NCI-H748 (cell line): ENCODE data around the gene E2F3.
"Not testable (repeated sequence)": the region's sequence is repeated elsewhere in the genome, so short reads cannot be mapped to it uniquely, and the experiment has no call there.

ENCODE experiments used
- DNase-seq: peaks from one replicate; lab custom pipeline; 2025; ENCODE audit not compliant: unreplicated experiment; lab: John Stamatoyannopoulos, UW

The E2F3 gene

DNA sequence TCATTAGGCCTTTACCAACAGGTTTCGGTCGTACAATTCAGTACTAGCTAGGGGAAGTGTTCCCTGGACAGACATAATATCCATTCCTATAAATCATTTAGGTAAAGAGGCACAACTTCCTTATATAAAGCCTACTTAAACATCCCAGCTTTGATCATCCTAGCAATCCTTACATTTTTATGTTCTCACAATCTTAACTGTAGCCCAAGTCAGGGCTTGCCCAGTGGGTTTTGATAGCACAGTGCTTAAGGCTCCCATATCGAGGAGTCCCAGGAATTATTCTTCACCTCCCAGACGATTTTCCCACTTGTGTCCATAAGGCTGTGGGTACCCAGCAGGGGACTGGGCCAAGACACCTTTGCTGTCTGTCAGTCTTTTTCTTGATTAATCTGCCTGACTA lies 63.2 kb downstream of the E2F3 start:
- DNase-seq: no peak

DNA sequence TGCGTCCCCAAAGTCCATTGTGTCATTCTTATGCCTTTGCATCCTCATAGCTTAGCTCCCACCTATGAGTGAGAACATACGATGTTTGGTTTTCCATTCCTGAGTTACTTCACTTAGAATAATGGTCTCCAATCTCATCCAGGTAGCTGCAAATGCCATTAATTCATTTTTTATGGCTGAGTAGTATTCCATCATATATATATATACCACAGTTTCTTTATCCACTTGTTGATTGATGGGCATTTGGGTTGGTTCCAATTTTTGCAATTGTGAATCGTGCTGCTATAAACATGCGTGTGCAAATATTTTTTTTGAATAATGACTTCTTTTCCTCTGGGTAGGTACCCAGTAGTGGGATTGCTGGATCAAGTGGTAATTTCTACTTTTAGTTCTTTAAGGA lies 63.9 kb downstream of the E2F3 start:
- not testable (repeated sequence) for DNase-seq

DNA sequence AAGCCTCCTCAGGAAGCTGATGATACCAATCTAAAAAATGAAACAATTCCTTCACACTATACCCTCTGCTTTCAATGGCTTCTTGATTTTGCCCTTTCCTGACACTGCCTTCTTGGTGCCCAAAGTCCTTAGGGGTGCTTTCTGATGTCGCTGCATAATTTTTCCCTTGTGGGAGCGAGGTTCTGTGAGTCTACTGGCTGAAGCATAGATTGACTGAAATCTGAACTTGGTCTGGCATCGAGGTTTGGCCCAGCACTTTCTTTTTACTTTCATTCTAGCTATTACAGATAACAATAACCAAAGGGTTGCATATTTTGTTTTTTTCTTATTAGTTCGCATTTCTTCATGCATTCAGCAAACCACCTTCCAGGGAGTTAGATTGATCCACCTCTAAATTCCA lies 65.8 kb downstream of the E2F3 start:
- no peak for DNase-seq

DNA sequence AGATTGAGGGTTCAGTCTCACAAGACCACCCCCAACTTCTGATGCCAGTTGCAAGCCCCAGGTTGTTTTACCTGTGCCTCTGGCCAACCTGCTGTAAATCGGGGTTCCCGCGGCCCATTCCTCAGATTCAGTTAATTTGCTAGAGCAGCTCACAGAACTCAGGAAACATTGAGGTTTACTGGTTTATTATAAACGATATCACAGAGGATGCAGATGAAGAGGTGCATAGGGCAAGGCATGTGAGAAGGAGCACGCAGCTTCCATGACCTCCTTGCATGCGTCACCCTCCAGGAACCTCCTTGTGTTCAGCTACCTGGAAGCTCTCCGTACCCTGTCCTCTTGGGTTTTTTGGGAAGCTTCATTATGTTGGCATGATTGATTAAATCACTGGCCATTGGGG lies 66.5 kb downstream of the E2F3 start:
- no peak for DNase-seq

DNA sequence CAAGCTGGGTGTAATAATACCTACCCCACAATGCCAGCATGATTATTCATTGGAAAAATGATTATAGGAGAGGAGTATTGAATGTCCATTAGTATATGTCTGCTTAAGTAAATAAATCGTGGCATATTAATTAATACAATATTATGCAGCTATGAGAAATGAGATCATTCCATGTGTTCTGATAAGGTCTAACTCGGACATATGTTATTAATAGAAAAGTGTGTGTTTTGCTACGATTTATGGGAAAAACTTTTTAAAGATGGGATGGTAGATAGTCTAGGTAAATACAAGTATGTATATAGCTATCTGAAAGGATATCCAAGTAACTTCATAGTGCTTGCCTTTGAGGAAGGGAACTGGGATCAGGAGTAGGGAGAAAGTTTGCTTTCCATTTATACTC lies 71.1 kb downstream of the E2F3 start:
- DNase-seq: no peak

DNA sequence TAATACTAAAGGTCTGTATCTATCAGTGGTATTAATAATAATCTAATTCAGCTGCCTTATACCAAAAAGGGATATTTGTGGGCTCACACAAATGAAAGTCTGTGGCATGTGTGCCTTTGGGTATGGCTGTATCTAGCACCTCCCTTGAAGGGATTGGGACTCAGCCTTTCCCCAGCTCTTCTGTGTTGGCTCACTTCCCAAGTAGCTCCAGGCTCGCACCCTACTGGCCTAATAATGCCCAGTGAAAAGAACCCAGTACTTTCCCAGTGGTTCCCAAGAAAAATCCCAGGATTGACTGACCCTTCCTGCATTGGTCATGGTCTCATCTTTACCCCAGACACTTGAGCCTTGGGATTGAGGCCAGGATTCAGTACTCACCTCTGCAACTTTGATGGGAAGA lies 71.8 kb downstream of the E2F3 start:
- no peak for DNase-seq

DNA sequence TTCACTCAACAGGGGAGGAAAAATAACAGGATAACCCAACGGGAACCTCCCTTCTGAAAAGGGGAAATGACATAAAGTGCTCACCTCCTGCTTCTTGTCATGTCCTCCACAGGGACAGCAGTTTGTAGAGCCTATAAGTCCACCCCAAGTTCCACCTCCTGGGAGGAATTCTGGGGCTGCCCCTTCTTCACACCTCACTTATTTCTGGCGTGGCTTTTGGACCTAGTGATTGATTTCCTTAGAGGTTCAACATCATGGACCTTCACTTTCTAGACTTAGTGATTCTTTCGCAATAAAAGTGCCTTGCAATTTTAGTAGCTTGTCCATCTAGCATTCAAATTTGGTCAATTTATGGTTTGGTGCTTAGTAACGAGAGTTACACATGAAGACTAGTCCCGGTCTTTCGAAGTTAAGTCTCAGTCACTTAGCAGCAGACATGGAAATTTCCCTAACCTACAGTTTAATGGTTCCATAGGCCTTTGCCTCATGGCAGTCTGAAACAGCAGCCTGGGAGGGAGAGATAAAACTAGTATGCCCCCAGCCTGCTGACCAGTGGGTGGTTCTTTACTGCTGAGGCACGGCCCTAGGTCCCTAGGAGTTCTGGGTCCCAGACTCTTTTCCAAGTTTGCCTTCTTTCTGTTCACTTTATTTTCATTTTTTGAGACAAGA lies 73.3 kb downstream of the E2F3 start:
- DNase-seq: no peak

DNA sequence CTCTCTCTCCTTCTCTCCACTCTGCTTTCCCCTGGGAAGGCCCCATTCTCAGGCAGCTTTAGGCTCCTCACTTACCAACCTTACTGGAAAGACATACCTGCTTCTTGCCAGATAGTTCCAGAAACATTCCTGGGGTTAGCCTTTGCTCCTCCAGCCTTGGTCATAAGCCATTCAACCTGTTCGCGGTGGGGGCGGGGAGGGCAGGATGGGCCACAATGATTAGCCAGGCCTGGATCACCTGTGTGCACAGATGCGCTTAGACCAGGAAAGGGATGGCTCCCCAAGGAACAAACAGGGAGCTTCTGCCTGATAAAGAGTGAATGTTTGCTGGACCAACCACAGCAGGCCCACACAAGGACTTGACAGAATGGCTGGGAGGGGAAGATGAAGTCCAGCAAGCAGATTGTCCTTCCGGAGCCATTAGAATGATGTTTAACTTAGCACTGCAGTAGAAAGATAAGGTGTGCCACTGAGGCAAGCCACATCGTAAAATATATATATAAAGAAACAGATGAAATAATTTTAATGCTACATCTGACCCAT lies 74.9 kb downstream of the E2F3 start:
- DNase-seq: no peak

DNA sequence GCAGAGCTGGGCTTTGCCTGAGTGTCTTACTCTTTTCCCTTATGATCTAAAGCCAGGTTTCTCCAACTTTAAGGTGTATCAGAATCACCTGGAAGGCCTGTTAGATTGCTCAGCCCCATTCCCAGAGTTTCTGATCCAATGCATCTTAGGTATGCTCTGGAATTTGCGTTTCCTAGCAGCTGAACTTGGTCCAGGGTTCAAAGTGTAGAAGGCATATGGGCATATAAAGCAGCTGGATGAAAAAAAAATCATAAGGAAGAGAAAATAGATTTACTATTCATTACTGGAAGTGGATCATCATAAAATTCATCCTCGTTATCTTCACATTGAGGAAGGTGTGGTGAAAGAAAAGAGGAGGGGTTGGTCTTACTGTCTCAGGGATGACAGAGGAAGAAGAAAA lies 75.8 kb downstream of the E2F3 start:
- DNase-seq: no peak

DNA sequence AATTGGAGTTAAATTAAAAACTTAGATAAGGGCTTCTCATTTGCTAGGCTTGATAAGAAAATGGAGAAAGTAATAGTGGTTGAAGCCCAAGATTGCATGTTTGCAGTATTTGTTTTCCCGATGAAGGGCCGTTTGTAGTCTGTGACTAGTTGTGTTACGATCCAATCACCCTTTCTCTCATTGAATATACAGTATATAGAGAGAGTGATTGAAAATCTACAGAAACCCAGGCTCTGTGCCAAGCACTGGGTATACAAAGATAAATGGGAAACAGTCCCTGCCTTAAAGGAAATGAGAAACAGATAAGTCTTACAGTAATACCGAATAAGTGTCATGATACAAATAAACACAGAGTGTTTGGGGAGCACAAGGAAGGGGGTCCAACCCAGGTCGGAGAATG lies 77.4 kb downstream of the E2F3 start:
- peak; percentile 82 for DNase-seq

DNA sequence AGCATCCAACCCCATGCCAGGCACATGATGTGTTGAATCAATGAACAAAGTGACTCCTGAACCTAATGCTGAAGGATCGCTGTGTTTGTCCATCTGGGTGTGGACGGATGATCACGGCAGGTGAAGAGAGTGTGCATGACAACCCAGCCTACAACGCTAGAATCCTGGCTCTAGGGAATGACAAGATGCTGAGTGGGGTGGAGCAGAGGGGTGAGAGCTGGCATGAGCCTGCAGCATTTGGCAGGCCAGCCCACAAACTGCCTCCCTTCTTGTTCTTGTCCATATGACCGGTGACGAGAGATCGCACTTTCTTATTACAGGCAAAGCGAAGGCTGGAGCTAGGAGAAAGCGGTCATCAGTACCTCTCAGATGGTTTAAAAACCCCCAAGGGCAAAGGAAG lies 77.8 kb downstream of the E2F3 start:
- peak; percentile 92 for DNase-seq

DNA sequence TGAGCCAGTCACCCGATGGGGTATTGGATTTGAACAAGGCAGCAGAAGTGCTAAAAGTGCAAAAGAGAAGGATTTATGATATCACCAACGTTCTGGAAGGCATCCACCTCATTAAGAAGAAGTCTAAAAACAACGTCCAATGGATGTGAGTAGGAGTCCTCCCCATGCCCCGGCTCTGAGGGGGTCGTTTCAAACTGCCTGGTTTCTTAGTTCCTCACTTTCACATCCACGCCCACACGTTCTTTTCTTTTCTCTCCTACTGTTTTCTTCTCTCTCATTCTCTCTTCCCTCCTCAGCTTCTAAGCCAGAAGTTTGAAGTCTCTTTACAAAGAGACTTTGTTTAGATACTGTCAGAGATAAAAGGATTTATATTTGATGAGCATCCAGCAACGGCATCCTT lies 79.6 kb downstream of the E2F3 start:
- no peak for DNase-seq

DNA sequence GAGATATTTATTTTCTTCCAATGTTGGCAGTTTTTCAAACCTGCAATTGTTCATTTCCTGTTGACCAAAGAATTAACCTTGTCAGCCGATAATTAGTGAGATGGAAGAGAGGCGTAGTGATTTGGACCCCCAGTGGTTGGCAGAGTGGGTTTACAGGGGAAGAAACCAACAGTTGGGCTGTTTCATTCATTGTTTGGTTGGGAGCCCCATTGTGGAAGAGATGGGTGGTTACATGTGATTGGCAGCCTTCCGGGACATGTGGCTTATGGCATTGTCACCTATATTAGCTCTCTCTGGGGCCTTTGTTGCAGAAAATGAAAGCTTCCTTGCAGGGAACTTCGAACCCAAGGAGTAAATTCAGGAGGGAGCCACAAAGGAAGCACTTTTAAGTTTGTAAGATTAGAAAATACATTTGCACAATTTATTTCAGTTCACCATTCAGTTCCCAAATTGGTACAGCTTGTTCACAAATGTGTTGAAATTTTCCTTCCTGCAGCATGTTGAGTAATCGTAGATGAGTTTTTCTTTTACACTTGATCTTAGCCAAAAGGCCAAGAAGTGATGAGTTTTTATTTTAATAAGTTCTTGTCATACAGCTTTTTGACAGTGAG lies 82.3 kb downstream of the E2F3 start:
- DNase-seq: peak; percentile 99

DNA sequence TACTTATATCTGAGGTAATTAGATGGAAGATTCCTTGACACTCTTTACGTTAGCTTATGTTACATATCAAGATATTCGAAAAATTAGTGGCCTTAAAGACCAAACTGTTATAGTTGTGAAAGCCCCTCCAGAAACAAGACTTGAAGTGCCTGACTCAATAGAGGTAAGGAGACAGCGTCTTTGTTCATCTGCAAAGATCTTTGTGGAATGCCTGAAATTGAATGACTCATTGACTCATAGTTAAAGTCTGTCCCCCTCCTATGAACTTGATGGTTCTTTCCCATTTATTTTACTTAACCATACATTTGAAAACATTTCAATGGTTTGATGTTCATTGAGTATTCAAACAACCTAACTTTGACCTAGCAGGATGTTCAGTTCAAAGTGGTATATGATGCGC lies 85.0 kb downstream of the E2F3 start:
- DNase-seq: no peak

DNA sequence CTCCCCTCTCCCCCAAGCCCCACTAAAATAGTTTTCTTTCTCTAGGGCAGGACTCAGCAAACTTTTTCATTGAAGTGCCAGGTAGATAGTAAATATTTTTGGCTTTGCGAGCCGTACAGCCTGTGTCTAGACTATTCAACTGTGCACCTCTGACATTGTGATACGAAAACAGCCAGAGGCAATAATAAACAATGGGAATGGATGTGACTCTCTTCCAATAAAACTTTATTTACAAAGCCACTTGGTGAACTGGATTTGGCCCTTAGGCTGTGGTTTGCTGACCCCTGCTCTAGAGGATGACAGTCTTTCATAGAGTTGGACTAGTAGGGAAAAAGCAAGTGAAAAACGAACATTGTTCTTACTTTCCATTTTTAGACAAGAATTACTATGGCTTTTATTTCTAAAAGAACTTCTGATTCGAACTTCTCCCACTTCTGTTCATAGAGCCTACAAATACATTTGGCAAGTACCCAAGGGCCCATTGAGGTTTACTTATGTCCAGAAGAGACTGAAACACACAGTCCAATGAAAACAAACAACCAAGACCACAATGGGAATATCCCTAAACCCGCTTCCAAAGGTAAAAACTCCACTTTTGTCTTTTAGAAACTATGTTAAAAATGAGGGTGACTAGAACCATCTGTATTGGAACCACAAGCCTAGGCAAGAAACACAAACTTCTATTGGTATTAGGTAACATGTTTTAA lies 86.1 kb downstream of the E2F3 start:
- no peak for DNase-seq

DNA sequence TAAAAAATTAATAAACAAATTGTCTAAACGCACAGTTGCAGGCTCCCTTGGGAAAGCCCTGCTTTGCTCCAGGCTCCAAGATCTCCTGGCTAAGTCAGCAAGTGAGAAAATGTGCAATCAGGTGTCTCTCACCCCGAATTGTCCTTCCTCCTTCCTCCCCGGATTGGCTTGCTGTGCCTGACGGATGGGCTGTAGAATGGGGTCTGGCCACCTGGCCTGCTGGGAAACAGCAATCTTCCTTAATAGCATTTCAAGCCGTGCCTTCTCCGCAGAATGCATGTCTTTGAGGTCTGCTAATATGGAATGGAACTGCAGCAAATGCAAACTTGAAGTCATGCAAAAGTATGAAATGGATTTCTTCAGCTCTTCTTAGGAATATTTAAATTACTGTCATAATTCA lies 88.9 kb downstream of the E2F3 start:
- no peak for DNase-seq

DNA sequence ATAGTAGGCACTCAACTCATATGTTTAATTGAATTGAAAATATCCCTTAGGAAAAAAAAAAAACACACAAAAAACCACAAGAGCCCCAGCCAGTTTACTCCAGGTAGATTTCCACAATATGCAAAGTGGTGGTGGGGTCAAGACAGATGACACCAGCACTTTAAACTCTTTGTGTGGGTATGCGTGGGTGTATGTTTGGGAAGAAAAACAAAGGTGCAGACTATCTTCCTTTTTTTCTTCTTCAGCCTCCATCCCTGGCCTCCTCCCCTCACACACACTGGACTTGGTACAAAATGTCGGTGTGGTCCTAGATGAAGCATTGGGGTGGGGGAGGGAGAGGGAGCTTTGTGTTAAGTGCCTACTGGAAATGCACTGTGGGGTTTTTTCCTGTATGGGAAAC lies 90.4 kb downstream of the E2F3 start:
- no peak for DNase-seq

DNA sequence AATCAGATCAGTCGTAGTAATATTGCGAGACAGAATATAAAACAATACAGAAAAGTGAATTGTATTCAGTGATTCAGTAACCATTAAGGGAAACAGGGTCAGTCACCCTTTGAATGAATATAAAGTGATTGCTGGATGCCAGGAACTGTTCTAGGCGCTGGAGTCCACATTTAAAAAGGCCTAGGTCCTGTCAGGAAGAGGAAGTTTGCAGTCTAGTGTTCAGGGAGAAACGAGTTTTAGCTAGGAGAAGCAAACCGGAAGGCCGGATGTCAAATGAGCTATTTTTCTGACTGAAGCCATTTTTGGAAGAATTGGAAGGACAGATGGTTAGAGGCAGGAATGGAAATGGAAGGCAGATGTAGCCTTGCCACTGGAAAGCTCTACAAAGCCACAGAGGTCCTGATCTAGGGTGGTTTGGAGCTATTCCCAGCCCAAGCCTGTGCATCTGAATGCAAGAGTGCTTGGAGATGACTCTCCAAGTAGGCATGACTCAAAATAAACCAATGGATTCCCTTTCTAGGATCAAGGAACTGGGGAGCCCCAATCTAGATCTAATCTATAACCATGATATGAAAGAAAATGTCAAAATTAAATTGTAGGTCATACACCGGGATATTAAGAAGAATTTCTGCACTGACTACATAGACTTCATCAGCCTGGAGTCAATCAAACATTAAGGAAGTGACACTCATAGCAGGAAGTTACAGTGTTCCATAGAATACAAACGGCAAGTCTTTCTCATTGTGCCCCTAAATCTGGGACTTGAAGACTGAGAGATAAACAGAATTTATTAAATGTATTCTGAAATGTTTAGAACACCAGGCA lies 95.7 kb downstream of the E2F3 start:
- no peak for DNase-seq

DNA sequence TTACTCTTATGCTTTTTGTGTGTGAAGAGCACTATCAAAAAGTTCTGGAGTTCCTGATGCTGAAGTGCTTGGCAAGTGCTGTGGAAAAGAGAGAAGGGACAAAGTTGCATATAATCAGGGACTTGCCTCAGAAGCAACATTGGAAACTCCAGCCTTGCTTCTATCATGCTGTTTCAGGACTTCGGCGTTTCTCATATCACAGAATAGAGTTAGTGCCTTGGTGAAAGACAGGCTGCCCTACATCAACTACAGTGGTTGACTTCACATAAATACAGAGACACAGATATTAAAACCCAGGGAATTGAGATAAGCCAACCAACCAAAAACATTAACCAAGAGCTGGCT lies 96.3 kb downstream of the E2F3 start:
- DNase-seq: no peak

DNA sequence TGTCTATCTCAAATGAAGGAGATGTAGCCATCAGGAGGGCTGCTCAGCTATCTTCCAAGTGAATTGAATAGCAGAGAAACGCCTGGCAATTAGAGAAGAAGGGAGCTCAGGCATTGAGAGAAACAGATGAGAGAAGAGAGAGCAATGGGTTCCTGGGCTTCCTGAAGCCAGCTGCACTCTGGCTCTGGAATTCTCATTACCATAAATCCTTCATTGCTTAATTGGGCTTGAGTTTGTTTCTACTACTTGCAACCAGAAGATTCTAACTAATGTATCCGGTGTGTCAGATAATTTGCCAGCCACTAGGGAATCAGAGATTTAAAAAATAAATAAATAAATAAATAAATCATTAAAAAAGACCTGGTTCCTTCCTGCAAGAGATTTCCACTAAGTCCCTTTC lies 107.5 kb downstream of the E2F3 start:
- no peak for DNase-seq

DNA sequence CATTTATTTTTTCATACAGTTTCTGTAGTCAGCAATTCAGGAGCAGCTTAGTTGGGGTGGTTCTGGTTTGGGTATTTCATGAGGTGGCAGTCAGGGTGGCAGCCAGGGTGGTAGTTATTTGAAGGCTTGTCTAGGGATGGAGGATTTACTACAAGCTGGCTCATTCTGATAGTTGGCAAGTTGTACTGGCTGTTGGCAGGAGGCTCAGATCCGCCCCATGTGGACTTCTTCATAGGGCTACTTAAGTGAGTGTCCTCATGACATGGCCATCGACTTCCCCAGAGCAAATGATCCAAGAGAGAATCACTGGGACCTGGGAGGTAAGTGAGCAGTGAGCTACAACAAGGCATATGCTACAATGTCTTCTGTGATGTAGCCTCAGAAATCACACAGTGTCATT lies 110.2 kb downstream of the E2F3 start:
- no peak for DNase-seq

DNA sequence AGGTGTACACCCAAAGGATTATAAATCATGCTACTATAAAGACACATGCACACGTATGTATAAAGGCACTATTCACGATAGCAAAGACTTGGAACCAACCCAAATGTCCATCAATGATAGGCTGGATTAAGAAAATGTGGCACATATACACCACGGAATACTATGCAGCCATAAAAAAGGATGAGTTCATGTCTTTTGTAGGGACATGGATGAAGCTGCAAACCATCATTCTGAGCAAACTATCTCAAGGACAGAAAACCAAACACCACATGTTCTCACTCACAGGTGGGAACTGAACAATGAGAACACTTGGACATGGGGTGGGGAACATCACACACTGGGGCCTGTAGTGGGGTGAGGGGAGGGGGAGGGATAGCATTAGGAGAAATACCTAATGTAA lies 123.5 kb downstream of the E2F3 start:
- not testable (repeated sequence) for DNase-seq
